BLaER1 treated with 17β-estradiol and CSF1 and Interleukin-3, amounts not matched to agents 10 nM and 100 nM (cell line): Measurements from ENCODE around the gene FRAS1.

ENCODE experiments used
- H3K27ac ChIP-seq, 11 experiments: shearing (Covaris generic); formaldehyde crosslinking; 2 replicates each; pipeline ENCODE4 v1.8.1; 2022
- H3K27me3 ChIP-seq, 11 experiments: shearing (Covaris generic); formaldehyde crosslinking; 2 replicates each; pipeline ENCODE4 v1.8.1; 2022
- H3K36me3 ChIP-seq, 11 experiments: shearing (Covaris generic); formaldehyde crosslinking; 2 replicates each; pipeline ENCODE4 v1.8.1; 2022
- H3K4me1 ChIP-seq, 10 experiments: shearing (Covaris generic); formaldehyde crosslinking; 2 replicates each; pipeline ENCODE4 v1.8.1; 2022
- H3K4me2 ChIP-seq, 11 experiments: shearing (Covaris generic); formaldehyde crosslinking; 2 replicates each; pipeline ENCODE4 v1.8.1; 2022
- H3K4me3 ChIP-seq, 10 experiments: shearing (Covaris generic); formaldehyde crosslinking; 2 replicates each; pipeline ENCODE4 v1.8.1; 2022
- H3K9ac ChIP-seq, 11 experiments: shearing (Covaris generic); formaldehyde crosslinking; 2 replicates each; pipeline ENCODE4 v1.8.1; 2022
- H3K9me3 ChIP-seq, 11 experiments: shearing (Covaris generic); formaldehyde crosslinking; replicated peaks in 1 of 11; 2 replicates each; pipeline ENCODE4 v1.8.1; 2022
- H4K20me1 ChIP-seq, 11 experiments: shearing (Covaris generic); formaldehyde crosslinking; 2 replicates each; pipeline ENCODE4 v1.8.1; 2022
- Cebpa-rat ChIP-seq, 11 experiments: shearing (Covaris generic); IDR thresholded peaks; 2 replicates each; pipeline ENCODE4 v1.8.1; 2022

FRAS1 gene

GRCh38 chr4:78525559-78525958, 468.4 kb downstream of the FRAS1 start:
- Histone ChIP-seq H3K27me3 (no peaks in the 10 kb centered on the region), H3K9me3 (peaks cover 0 to 6% (median 0%) of the 10 kb centered on the region in 11 experiments; a peak in 3 of 22 replicates), H3K4me3 (no peak overlapping the region), H3K36me3 (no peaks in the 10 kb centered on the region), H3K4me1 (peaks cover 8 to 13% (median 10%) of the 10 kb centered on the region in 10 experiments; a peak in 17 of 20 replicates), H3K27ac (no peak overlapping the region), H3K9ac (no peak overlapping the region), H4K20me1 (no peaks in the 10 kb centered on the region), H3K4me2 (no peak overlapping the region)
- no peak for TF ChIP-seq Cebpa-rat (IDR thresholded peaks at IDR 0.05)

- no peak overlapping the region for H3K27ac ChIP-seq
- no peaks in the 10 kb centered on the region for H3K27me3 ChIP-seq
- no peaks in the 10 kb centered on the region for H4K20me1 ChIP-seq
- no peak overlapping the region for H3K4me3 ChIP-seq
- H3K36me3 ChIP-seq: no peaks in the 10 kb centered on the region
- TF ChIP-seq Cebpa-rat (IDR thresholded peaks at IDR 0.05): no peak
- H3K4me2 ChIP-seq: no peak overlapping the region
- peaks cover 0 to 7% (median 0%) of the 10 kb centered on the region in 11 experiments; a peak in 3 of 22 replicates for H3K9me3 ChIP-seq
- H3K9ac ChIP-seq: no peak overlapping the region
- H3K4me1 ChIP-seq: peaks cover 0 to 4% (median 0%) of the 10 kb centered on the region in 10 experiments; a peak in 5 of 20 replicates
Measured at GRCh38 chr4:78527103-78527502, 470.0 kb downstream of the FRAS1 start.

GRCh38 chr4:78527555-78527954, 470.4 kb downstream of the FRAS1 start:
- Histone ChIP-seq H3K4me1 (peaks cover 0 to 6% (median 0%) of the 10 kb centered on the region in 10 experiments; a peak in 5 of 20 replicates), H3K4me2 (no peak overlapping the region), H3K27me3 (no peaks in the 10 kb centered on the region), H3K36me3 (no peaks in the 10 kb centered on the region), H3K9me3 (peaks cover 0 to 7% (median 0%) of the 10 kb centered on the region in 11 experiments; a peak in 3 of 22 replicates), H3K27ac (no peak overlapping the region), H3K4me3 (no peak overlapping the region), H3K9ac (no peak overlapping the region), H4K20me1 (no peaks in the 10 kb centered on the region)
- no peak for TF ChIP-seq Cebpa-rat (IDR thresholded peaks at IDR 0.05)

GRCh38 chr4:78528327-78528726, 471.2 kb downstream of the FRAS1 start:
- Histone ChIP-seq H4K20me1 (no peaks in the 10 kb centered on the region), H3K36me3 (no peaks in the 10 kb centered on the region), H3K27ac (no peak overlapping the region), H3K4me1 (peaks cover 0 to 6% (median 0%) of the 10 kb centered on the region in 10 experiments; a peak in 5 of 20 replicates), H3K27me3 (no peaks in the 10 kb centered on the region), H3K9ac (no peak overlapping the region), H3K9me3 (peaks cover 0 to 7% (median 0%) of the 10 kb centered on the region in 11 experiments; a peak in 3 of 22 replicates), H3K4me2 (no peak overlapping the region), H3K4me3 (no peak overlapping the region)
- no peak for TF ChIP-seq Cebpa-rat (IDR thresholded peaks at IDR 0.05)

- Histone ChIP-seq H3K36me3 (no peaks in the 10 kb centered on the region), H3K27me3 (no peaks in the 10 kb centered on the region), H3K27ac (no peak overlapping the region)
Measured at GRCh38 chr4:78529569-78530209, 472.6 kb downstream of the FRAS1 start.

GRCh38 chr4:78532046-78532445, 474.9 kb downstream of the FRAS1 start:
- peaks cover 0 to 7% (median 0%) of the 10 kb centered on the region in 11 experiments; a peak in 3 of 22 replicates for H3K9me3 ChIP-seq
- TF ChIP-seq Cebpa-rat (IDR thresholded peaks at IDR 0.05): no peak
- peaks cover 0 to 6% (median 0%) of the 10 kb centered on the region in 10 experiments; a peak in 5 of 20 replicates for H3K4me1 ChIP-seq
- H3K27ac ChIP-seq: no peak overlapping the region
- H3K4me2 ChIP-seq: peak overlapping the region in 4 of 11 experiments; percentile 5 to 23 (median 16); a peak in 4 of 22 replicates
- H3K9ac ChIP-seq: no peak overlapping the region
- H3K27me3 ChIP-seq: no peaks in the 10 kb centered on the region
- no peaks in the 10 kb centered on the region for H3K36me3 ChIP-seq
- no peak overlapping the region for H3K4me3 ChIP-seq
- H4K20me1 ChIP-seq: no peaks in the 10 kb centered on the region

More at GRCh38 chr4:78529569-78530209, 472.6 kb downstream of the FRAS1 start:
- no peak overlapping the region for H3K9ac ChIP-seq
- H4K20me1 ChIP-seq: no peaks in the 10 kb centered on the region
- peaks cover 0 to 7% (median 0%) of the 10 kb centered on the region in 11 experiments; a peak in 3 of 22 replicates for H3K9me3 ChIP-seq
- no peak for TF ChIP-seq Cebpa-rat (IDR thresholded peaks at IDR 0.05)
- no peak overlapping the region for H3K4me2 ChIP-seq
- no peak overlapping the region for H3K4me3 ChIP-seq
- H3K4me1 ChIP-seq: peaks cover 0 to 6% (median 0%) of the 10 kb centered on the region in 10 experiments; a peak in 5 of 20 replicates

GRCh38 chr4:78533854-78534253, 476.7 kb downstream of the FRAS1 start:
- Histone ChIP-seq H4K20me1 (no peaks in the 10 kb centered on the region), H3K4me2 (no peak overlapping the region), H3K27me3 (no peaks in the 10 kb centered on the region), H3K9me3 (peaks cover 0 to 7% (median 0%) of the 10 kb centered on the region in 11 experiments; a peak in 3 of 22 replicates), H3K36me3 (no peaks in the 10 kb centered on the region), H3K9ac (no peak overlapping the region), H3K27ac (no peak overlapping the region), H3K4me1 (peaks cover 0 to 6% (median 0%) of the 10 kb centered on the region in 10 experiments; a peak in 5 of 20 replicates), H3K4me3 (no peak overlapping the region)
- TF ChIP-seq Cebpa-rat (IDR thresholded peaks at IDR 0.05): no peak

- Histone ChIP-seq H3K27ac (no peak overlapping the region), H3K4me2 (no peak overlapping the region), H3K9me3 (peaks cover 0 to 7% (median 0%) of the 10 kb centered on the region in 11 experiments; a peak in 3 of 22 replicates), H3K27me3 (no peaks in the 10 kb centered on the region), H3K4me1 (peaks cover 0 to 6% (median 0%) of the 10 kb centered on the region in 10 experiments; a peak in 5 of 20 replicates), H4K20me1 (no peaks in the 10 kb centered on the region), H3K9ac (no peak overlapping the region), H3K4me3 (no peak overlapping the region), H3K36me3 (no peaks in the 10 kb centered on the region)
- no peak; a peak in 1 of 22 replicates for TF ChIP-seq Cebpa-rat (IDR thresholded peaks at IDR 0.05)
Measured at GRCh38 chr4:78534286-78534955, 477.3 kb downstream of the FRAS1 start.

GRCh38 chr4:78542373-78542772, 485.2 kb downstream of the FRAS1 start:
- Histone ChIP-seq H3K4me1 (peaks cover 0 to 23% (median 15%) of the 10 kb centered on the region in 10 experiments; a peak in 13 of 20 replicates), H3K27ac (no peak overlapping the region), H3K36me3 (no peaks in the 10 kb centered on the region)

More at GRCh38 chr4:78542373-78542772, 485.2 kb downstream of the FRAS1 start:
- peaks cover 0 to 15% (median 8%) of the 10 kb centered on the region in 11 experiments; a peak in 12 of 22 replicates for H3K9me3 ChIP-seq
- no peaks in the 10 kb centered on the region for H3K27me3 ChIP-seq
- no peaks in the 10 kb centered on the region for H4K20me1 ChIP-seq
- no peak overlapping the region for H3K4me2 ChIP-seq
- H3K4me3 ChIP-seq: no peak overlapping the region
- no peak for TF ChIP-seq Cebpa-rat (IDR thresholded peaks at IDR 0.05)
- no peak overlapping the region for H3K9ac ChIP-seq
